SK-N-SH treated with all-trans-retinoic acid at 6 μM for 48 hours (cell line): ENCODE data around the gene NTS.

Experiments
- CREB5 ChIP-seq: fragments of 250-450 bp; sonication (Bioruptor Pico); IDR thresholded peaks from 2 replicates; pipeline ENCODE4 v1.5.1; 2020; ENCODE audit warnings: low read depth, mild to moderate bottlenecking, moderate library complexity
- CSDC2 ChIP-seq: fragments of 250-450 bp; sonication (Bioruptor Pico); IDR thresholded peaks from 2 replicates; pipeline ENCODE4 v1.5.0; 2020; ENCODE audit warnings: mild to moderate bottlenecking, moderate library complexity
- ESRRG ChIP-seq: fragments of 250-450 bp; sonication (Bioruptor Pico); IDR thresholded peaks from 2 replicates; pipeline ENCODE4 v1.6.1; 2021; ENCODE audit warnings: mild to moderate bottlenecking
- ISL1 ChIP-seq: fragments of 250-450 bp; sonication (Bioruptor Pico); IDR thresholded peaks from 2 replicates; pipeline ENCODE4 v2.1.2; 2022; ENCODE audit warnings: mild to moderate bottlenecking, moderate library complexity
- OSR1 ChIP-seq: fragments of 250-450 bp; sonication (Bioruptor Pico); IDR thresholded peaks from 2 replicates; pipeline ENCODE4 v1.8.0; 2022; ENCODE audit warnings: moderate library complexity, mild to moderate bottlenecking, inconsistent platforms
- PATZ1 ChIP-seq: fragments of 250-450 bp; sonication (Bioruptor Pico); IDR thresholded peaks from 2 replicates; pipeline ENCODE4 v1.8.0; 2020; ENCODE audit warnings: mild to moderate bottlenecking, moderate library complexity, borderline replicate concordance
- PPARA ChIP-seq: fragments of 250-450 bp; sonication (Bioruptor Pico); IDR thresholded peaks from 2 replicates; pipeline ENCODE4 v1.5.0; 2020; ENCODE audit warnings: mild to moderate bottlenecking, borderline replicate concordance
- RARB ChIP-seq: fragments of 250-450 bp; sonication (Bioruptor Pico); IDR thresholded peaks from 2 replicates; pipeline ENCODE4 v1.8.0; 2021; ENCODE audit warnings: mild to moderate bottlenecking, moderate library complexity
- SNAI2 ChIP-seq: fragments of 250-450 bp; sonication (Bioruptor Pico); IDR thresholded peaks from 2 replicates; pipeline ENCODE4 v1.5.0; 2020; ENCODE audit warnings: mild to moderate bottlenecking, moderate library complexity
- TCF4 ChIP-seq: fragments of 250-450 bp; sonication (Bioruptor Pico); IDR thresholded peaks from 2 replicates; pipeline ENCODE4 v1.8.0; 2021; ENCODE audit warnings: mild to moderate bottlenecking, moderate library complexity, borderline replicate concordance
- ZFP3 ChIP-seq: fragments of 250-450 bp; sonication (Bioruptor Pico); IDR thresholded peaks from 2 replicates; pipeline ENCODE4 v1.5.0; 2020; ENCODE audit warnings: mild to moderate bottlenecking, moderate library complexity
- ZFP30 ChIP-seq: fragments of 450-650 bp; formaldehyde crosslinking; IDR thresholded peaks from 2 replicates; pipeline ENCODE4 v1.5.0; 2022; ENCODE audit warnings: mild to moderate bottlenecking, moderate library complexity
- ZNF8 ChIP-seq: fragments of 450-650 bp; formaldehyde crosslinking; IDR thresholded peaks from 2 replicates; pipeline ENCODE4 v1.5.0; 2020; ENCODE audit warnings: mild to moderate bottlenecking, moderate library complexity
- TF ChIP-seq, protein P1 (sequence below): fragments of 250-450 bp; sonication (Bioruptor Pico); IDR thresholded peaks from 2 replicates; pipeline ENCODE4 v1.5.0; 2020; ENCODE audit warnings: mild to moderate bottlenecking, moderate library complexity

DNA sequence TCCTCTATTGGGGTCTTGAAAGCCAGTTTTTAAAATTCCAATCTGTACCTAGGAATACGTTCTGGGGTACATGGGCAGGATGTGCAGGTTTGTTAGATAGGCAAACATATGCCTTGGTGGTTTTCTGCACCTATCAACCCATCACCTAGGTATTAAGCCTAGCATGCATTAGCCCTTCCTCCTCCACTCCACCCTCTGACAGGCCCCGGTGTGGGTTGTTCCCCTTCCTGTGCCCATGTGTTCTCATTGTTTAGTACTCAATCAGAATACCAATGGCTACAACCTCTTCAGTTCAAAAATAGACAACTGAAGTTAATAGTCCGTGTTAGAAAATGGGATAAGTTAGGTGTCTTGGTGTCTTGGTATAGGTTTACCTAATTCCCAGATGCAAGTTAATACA is 3.4 kb downstream of the NTS start:
- TF ChIP-seq PATZ1 (CRISPR knock-in tag): no peak
- TF ChIP-seq ZNF8 (CRISPR knock-in tag): no peak
- no peak for TF ChIP-seq PPARA (CRISPR knock-in tag)
- TF ChIP-seq, protein P1, sequence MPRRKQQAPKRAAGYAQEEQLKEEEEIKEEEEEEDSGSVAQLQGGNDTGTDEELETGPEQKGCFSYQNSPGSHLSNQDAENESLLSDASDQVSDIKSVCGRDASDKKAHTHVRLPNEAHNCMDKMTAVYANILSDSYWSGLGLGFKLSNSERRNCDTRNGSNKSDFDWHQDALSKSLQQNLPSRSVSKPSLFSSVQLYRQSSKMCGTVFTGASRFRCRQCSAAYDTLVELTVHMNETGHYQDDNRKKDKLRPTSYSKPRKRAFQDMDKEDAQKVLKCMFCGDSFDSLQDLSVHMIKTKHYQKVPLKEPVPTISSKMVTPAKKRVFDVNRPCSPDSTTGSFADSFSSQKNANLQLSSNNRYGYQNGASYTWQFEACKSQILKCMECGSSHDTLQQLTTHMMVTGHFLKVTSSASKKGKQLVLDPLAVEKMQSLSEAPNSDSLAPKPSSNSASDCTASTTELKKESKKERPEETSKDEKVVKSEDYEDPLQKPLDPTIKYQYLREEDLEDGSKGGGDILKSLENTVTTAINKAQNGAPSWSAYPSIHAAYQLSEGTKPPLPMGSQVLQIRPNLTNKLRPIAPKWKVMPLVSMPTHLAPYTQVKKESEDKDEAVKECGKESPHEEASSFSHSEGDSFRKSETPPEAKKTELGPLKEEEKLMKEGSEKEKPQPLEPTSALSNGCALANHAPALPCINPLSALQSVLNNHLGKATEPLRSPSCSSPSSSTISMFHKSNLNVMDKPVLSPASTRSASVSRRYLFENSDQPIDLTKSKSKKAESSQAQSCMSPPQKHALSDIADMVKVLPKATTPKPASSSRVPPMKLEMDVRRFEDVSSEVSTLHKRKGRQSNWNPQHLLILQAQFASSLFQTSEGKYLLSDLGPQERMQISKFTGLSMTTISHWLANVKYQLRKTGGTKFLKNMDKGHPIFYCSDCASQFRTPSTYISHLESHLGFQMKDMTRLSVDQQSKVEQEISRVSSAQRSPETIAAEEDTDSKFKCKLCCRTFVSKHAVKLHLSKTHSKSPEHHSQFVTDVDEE: no peak
- no peak for TF ChIP-seq ZFP30 (CRISPR knock-in tag)
- no peak for TF ChIP-seq RARB (CRISPR knock-in tag)
- TF ChIP-seq ESRRG (CRISPR knock-in tag): no peak
- no peak for TF ChIP-seq ZFP3
- TF ChIP-seq ISL1 (CRISPR knock-in tag): no peak
- TF ChIP-seq OSR1: no peak
- no peak for TF ChIP-seq CREB5 (CRISPR knock-in tag)
- no peak for TF ChIP-seq TCF4 (CRISPR knock-in tag)
- no peak for TF ChIP-seq CSDC2 (CRISPR knock-in tag)
- no peak for TF ChIP-seq SNAI2
